HG03354 (cell line): Measurements from ENCODE around the gene FERMT3.

Source experiments
- ATAC-seq: cut with Tn5 transposase; IDR thresholded peaks from one replicate; pipeline ENCODE4 v1.9.1; 2021; ENCODE audit warnings: mild to moderate bottlenecking; ENCODE audit not compliant: unreplicated experiment, poor library complexity, severe bottlenecking

The FERMT3 gene

DNA sequence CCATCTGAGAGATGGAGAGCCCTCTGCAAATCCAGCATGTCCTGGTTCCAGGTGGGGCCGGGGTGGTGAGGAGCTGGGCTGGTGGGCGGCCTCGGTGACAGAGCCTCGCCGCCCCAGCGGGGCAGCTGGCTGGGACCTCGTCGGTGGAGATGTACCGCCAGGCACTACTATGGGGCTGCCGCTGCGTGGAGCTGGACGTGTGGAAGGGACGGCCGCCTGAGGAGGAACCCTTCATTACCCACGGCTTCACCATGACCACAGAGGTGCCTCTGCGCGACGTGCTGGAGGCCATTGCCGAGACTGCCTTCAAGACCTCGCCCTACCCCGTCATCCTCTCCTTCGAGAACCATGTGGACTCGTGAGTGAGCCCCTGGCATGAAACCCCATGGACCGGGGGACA lies 51.8 kb downstream of the FERMT3 start:
- no peak for ATAC-seq

DNA sequence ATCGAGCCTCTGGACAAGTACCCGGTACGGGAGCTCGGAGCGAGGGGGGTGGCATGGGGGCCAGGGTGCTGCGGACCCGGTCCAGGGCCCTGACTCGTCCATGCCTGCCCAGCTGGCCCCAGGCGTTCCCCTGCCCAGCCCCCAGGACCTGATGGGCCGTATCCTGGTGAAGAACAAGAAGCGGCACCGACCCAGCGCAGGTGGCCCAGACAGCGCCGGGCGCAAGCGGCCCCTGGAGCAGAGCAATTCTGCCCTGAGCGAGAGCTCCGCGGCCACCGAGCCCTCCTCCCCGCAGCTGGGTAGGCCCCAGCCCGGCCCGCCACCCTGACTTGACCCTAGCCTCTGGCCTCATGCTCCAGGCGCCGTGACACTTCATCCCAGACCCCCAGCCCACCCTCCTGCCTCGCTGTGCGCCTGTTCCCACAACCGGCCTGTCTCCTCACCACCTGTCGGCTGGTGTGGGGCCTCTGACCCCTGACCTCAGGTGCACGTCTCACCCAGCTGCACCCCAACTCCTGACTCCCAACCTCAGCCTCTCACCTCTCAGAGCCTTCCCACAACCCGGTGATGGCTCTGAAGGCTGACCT lies 52.5 kb downstream of the FERMT3 start:
- no peak for ATAC-seq

DNA sequence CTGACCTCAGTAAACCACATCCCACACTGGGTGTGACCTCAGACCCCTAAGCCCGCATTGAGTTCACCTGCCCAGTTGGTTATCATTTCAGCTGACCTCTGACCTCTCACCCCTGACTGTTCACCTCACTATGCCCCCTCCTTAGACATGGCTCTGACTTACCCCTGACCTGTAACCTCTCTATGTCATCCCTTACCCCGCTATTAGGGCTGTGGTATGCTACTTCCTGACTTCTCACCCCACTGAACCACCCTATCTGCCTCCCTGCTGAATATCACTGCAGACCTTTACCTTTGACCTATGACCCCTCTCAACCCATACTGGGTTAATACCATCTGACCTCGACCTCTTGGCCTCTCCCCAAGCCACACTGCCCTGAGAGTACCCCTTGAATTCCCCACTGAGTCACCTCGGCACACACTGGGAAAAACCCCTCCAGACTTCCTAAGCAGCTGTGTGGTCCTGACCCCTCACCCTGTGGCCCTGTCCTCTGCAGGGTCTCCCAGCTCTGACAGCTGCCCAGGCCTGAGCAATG lies 53.1 kb downstream of the FERMT3 start:
- no peak for ATAC-seq

DNA sequence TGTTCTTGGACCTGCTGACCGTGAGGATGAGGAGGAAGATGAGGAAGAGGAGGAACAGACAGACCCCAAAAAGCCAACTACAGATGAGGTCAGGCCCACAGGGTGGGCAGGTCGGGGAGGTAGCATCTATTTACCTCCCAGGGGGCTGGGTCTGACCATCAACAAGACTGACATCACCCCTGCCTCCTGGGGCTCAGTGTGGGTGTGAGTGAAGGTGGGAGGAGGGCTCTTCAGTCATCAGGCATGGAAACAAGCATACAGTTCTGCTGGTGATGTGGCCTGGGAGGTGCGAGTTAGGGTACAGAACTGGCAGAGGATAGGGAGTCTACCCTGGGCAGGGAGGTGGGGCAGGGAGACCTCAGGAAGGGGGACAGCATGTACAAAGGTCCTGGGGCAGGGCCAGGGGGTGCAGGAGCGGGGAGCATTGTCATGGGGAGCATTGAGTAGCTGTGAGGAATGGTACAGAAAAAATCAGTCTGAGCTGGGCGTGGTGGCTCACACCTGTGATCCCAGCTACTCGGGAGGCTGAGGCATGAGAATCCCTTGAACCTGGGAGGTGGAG lies 53.7 kb downstream of the FERMT3 start:
- ATAC-seq, result no peak

DNA sequence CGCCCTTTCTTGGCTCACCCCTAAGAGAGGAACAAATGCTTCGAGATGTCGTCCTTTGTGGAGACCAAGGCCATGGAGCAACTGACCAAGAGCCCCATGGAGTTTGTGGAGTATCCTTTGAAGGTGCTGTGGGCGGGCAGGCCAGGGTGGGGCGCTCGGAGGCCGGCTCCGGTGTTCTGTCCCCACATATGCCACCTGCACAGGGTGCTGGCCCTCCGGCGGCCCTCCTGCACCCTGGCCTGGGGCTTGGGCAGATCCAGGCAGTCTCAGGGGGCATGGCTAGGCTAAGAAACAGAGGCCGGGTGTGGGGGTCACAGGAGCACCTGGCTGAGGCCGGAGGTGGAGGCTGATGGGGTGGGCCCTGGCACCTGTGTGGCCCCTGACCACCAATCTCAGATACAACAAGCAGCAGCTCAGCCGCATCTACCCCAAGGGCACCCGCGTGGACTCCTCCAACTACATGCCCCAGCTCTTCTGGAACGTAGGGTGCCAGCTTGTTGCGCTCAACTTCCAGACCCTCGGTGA lies 55.1 kb downstream of the FERMT3 start:
- ATAC-seq, result no peak

DNA sequence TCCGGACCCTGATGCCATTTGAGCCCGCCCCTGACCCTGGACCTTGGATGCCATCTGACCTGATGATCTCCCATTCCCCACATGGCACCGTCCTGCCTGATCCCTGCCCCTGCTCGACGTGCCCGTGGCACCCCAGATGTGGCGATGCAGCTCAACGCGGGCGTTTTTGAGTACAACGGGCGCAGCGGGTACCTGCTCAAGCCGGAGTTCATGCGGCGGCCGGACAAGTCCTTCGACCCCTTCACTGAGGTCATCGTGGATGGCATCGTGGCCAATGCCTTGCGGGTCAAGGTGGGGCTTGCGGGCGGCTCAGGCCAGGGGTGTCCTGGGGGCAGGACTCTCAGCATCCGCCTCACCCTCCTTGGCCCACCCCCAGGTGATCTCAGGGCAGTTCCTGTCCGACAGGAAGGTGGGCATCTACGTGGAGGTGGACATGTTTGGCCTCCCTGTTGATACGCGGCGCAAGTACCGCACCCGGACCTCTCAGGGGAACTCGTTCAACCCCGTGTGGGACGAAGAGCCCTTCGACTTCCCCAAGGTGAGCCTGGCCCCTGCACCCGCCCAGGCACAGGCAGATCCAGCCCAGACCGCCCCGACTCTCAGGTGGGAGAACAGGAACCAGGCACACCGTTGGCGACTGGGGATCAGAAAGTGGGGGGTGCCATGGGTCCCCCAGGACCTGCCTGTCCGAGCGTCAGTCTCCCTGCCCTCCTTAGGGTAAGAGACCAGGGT lies 55.9 kb downstream of the FERMT3 start:
- no peak for ATAC-seq

DNA sequence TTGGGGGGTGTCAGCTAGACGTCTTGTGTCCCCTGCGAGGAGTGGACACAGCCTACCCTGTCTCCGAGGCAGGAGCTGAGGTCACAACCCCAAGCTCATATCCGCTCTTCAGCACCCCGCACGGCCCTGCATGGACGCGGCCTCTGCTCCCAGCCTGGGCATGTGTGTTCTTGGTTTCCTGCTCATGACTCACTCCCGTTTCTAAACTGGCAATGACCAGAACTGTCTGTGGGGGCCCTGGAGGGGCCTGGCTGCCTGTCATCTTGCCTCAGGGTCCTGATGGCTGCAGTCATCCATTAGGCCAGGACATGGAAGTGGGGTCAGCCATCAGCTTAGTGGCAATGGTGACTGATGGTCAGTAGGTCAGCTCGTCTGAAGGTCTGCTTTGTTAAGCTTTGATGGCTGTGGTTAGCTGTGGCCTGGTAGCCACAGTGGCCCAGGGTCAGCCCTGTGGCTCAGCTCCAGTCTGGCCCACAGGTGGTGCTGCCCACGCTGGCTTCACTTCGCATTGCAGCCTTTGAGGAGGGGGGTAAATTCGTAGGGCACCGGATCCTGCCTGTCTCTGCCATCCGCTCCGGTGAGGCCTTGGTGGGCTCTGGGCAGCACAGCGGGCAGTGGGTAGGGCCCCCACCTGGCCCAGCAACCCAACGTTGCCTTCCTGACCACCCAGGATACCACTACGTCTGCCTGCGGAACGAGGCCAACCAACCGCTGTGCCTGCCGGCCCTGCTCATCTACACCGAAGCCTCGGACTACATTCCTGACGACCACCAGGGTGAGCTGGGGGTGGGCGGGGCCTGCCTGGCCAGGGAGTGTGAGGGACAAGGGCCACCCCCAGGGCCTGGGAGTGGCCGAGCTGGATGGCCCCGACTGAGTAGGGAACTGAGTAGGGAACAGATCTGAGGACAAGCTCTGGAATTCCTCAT lies 56.8 kb downstream of the FERMT3 start:
- no peak for ATAC-seq

DNA sequence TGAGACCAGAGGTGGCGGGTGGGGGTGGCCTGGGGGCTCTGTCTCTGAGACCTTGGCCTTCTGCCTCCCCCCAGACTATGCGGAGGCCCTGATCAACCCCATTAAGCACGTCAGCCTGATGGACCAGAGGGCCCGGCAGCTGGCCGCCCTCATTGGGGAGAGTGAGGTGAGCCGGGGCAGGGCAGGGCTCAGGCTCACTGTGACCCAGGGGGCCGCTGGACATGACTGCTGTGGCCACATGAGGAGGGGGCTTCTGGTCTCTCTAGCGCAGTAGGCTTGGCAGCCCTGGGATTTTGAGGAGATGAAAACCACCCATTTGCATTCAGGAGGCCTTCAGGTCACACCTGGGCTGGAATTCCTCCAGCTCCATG lies 57.4 kb downstream of the FERMT3 start:
- no peak for ATAC-seq

DNA sequence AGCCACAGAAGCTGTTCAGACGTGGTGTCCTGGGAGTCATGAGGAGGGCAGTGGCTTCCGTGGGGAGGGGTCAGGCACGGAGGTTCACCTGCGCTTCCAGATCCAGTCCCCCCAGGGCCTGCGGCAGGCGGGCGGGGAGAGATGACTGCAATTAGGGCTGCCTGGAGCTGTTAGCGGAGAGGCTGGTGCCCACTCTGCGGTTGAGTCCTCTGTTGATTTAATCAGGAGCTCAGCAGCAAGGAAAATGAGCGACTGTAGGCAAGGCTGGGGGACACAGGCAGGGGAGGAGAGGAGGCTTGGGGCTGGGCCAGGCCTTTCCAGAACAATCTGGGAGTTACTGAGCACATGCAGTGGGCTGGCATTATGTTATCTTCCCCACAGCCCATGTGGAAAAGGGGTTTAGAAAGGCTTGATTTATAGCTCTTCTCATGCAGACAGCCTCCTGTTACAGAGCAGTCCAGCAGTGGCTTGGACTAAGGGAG lies 57.9 kb downstream of the FERMT3 start:
- ATAC-seq, result no peak

DNA sequence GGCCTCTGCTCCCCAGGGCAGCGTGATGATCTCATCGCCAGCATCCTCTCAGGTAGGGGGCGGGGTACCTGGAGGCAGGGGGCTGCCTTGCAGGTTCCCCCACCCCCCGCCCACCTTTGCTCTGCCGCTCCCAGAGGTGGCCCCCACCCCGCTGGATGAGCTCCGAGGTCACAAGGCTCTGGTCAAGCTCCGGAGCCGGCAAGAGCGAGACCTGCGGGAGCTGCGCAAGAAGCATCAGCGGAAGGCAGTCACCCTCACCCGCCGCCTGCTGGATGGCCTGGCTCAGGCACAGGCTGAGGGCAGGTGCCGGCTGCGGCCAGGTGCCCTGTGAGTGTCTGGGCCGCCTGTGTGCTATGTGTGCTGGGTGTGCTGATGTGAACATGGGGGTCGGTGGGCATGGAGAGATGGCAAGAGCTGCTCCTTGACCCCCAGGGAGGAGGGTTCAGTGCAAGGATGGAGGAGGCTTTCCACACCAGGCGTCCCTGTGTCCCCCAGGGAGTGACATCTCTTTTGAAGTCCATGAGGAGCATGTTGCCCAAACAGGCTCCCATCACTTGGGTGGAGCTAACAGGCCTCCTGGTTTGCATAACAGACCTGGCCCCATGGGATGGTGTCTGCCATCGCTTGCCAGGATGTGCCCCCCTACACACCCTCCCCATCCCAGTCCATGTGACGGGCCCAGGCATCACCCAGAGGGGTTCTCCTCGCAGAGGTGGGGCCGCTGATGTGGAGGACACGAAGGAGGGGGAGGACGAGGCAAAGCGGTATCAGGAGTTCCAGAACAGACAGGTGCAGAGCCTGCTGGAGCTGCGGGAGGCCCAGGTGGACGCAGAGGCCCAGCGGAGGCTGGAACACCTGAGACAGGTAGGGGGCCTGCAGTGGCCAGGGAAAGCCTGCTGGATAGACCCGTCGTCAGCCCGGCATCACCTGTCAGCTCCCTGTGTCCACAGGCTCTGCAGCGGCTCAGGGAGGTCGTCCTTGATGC lies 58.9 kb downstream of the FERMT3 start:
- ATAC-seq, result no peak

DNA sequence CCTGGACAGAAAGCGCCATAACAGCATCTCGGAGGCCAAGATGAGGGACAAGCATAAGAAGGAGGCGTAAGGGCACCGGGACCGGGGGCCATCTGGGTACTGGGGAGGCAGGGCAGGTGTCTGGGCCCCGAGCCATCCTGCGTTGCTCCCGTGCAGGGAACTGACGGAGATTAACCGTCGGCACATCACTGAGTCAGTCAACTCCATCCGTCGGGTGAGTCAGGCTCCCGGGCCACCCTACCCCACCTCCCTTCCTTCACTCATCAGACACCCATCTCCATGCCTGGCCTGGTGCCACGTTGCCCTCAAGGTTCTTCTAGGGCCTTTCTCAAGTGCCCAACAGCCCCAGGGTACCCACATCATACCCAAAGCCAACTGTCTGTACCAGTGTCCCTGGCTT lies 59.8 kb downstream of the FERMT3 start:
- no peak for ATAC-seq

DNA sequence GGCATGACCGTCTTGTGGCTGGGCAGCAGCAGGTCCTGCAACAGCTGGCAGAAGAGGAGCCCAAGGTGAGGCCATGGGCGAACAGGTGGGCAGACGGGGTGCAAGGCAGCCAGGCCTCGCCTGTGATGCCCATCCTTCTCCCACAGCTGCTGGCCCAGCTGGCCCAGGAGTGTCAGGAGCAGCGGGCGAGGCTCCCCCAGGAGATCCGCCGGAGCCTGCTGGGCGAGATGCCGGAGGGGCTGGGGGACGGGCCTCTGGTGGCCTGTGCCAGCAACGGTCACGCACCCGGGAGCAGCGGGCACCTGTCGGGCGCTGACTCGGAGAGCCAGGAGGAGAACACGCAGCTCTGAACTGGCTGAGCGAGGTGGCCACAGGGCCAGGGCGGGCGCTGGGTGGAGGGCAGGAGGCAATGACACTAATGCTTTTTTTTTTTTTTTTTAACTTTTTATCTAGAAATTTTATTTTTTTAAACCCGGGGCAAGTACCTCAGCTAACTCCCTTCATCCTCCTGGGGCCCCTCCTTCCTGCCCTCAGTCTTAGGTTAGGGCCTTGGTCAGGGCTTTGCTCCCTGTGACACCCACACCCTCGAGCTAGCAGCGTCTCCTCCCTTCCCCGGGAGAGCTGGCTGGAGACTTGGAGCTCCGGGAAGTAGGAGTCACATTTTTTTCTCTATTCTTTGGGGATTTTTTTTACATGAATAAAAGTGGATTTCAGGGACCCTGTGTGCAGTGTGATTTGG lies 60.9 kb downstream of the FERMT3 start:
- no peak for ATAC-seq

DNA sequence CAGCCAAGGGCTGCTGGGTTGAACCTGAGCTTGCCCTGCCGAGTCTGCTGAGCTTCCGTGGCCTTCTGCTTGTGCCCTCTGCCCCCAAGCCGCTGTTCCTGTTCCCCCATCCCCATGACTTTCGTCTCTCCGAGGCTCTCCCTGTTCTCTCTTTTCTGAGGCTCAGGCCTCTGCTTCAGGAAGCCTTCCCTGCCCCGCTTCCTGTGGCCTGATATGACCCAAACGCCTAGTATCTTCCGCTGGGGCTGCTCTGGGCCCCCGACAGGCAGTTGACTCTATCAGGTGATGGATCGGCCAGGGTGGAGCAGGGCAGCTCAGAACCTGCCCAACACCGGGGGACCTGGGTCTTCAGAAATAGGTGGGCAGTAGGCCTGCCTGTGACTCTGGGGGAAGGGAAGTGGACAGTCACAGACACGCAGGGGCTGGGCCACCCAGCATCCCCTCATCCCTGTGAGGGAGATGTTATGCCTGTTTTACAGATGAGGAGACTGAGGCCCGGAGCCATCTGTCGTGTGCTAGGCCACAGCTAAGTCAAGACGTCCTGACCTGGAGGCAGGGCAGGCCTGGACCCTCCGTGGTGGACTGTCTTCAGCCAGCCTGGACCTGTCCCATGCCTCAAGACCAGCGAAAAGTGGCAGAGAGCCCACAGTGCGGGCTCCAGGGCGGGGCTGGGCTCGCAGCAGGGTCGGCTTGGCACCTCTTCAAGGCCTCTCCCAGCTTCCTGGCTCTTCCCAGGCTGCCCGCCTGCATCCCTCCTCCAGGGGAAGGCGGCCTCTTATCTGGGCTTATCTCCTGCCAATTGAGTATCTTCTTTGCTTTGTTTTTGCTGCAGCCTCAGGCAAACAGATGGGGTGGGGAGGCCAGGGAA lies 61.7 kb downstream of the FERMT3 start:
- ATAC-seq, result no peak

DNA sequence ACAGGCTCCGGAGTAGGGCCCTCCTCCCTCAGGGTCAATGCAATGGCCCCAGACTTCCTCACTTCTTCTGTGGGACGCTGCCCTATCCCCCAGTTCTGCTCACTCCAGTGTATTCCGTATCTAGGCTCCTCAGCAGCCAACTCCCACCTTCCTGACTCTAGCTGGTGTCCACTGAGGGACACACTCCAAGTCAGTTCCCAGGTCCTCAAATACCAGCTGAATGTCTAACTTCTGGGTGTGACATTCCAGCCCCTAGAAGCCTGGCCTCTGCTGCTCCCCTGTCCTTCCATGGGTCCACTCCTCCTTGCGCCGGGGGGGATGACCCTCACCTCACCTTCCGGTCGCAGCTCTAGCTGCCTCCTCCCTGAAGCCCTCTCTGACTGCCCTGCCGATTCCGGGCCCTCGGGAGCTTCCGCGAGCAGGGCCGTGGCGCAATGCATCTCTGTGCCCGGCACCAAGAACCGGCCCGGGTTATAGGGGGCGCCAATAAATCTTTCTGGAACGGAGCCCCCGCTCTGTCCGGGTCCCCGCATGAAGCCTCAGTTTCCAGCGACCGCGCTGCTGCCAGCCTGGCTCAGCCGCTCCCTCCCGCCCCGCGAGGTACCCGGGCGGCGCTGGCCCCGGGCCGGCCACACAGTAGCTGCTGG lies 62.5 kb downstream of the FERMT3 start:
- ATAC-seq, result peak; percentile 16

DNA sequence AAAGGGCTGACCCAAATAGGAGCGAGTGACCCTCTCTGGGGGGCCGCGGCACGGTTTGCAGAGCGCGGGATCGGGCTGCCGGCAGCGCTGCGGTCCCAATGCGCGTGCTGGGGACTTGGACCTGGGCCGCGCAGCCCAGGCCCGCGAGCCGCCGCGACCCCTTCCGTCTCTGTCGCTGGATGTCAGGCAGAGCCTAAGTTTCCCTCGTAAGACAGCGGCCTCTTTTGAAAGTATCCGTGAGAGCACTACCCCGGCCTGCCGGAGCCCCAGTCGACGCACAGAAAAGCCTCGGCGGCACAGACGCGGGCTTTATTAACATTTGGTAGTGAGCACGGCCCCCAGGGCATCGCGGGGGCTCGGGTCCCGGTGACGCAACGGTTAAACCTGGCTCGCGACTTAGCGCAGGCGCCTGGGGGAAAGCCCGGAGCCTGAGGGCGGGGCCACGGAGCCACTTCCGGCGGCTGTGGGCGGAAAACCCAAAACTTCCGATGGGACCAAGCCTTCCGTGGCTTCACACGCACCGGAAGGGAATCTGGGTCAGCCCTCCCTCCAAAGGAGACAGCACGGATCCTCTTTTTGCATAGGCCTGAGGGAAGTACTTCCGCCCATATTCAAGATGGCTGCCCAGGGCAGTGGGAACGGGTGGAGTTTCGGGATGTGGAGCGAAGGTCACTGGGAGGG lies 63.2 kb downstream of the FERMT3 start:
- ATAC-seq, result peak; percentile 72
